22Rv1 (cell line): Measurements from ENCODE around the gene BAHCC1.

Experiments
- CTCF ChIP-seq: fragments of 450-650 bp; IDR thresholded peaks from 2 replicates; pipeline ENCODE4 v1.5.1; 2017; ENCODE audit warnings: mild to moderate bottlenecking
- ZFX ChIP-seq: fragments of 450-650 bp; IDR thresholded peaks from 2 replicates; pipeline ENCODE4 v1.6.1; 2017; ENCODE audit warnings: antibody characterized with exemption, borderline replicate concordance

- TF ChIP-seq CTCF (no peak), ZFX (no peak)
Observed at GRCh38 chr17:81350320-81350890, 44.9 kb upstream of the BAHCC1 start.
